IMR-90 (cell line): ENCODE measurements around the gene ANKRD6.
"Not testable (repeated sequence)": the region's sequence is repeated elsewhere in the genome, so short reads cannot be mapped to it uniquely, and the experiment has no call there.

Experiments used
- CHD1 ChIP-seq: IDR thresholded peaks from 2 replicates; pipeline ENCODE4 v1.6.1; 2012; ENCODE audit warnings: low read depth, low read length, improper control_type of control experiment
- CTCF ChIP-seq: conservative IDR thresholded peaks from 2 replicates; pipeline ENCODE4 v1.5.1; 2012; ENCODE audit warnings: mild to moderate bottlenecking, low read depth, low read length, improper control_type of control experiment
- POLR2A ChIP-seq: IDR thresholded peaks from 2 replicates; pipeline ENCODE4 v1.6.1; 2012; ENCODE audit warnings: mild to moderate bottlenecking, low read depth, low read length
- RAD21 ChIP-seq: IDR thresholded peaks from 2 replicates; pipeline ENCODE4 v1.6.1; 2012; ENCODE audit warnings: low read length, improper control_type of control experiment

- TF ChIP-seq CTCF, POLR2A, CHD1, RAD21: not testable (repeated sequence)
These were observed 35.1 kb upstream of the ANKRD6 start for GRCh38 chr6:89397884-89398283.
